OCI-LY7 (cell line): ENCODE data around the gene GAL.

Experiments
- CTCF ChIP-seq: fragments of 200-600 bp; sonication (generic); conservative IDR thresholded peaks from 2 replicates; pipeline ENCODE4 v1.5.1; 2014; ENCODE audit warnings: mild to moderate bottlenecking, antibody characterized with exemption, low read length, moderate library complexity, mixed read lengths
- EZH2phosphoT487 ChIP-seq: fragments of 200-600 bp; sonication (generic); IDR thresholded peaks from 2 replicates; pipeline ENCODE4 v1.6.1; 2018; ENCODE audit warnings: low read depth, borderline replicate concordance, mild to moderate bottlenecking, mixed run types, antibody characterized with exemption, low read length, moderate library complexity, mixed read lengths

- no peak for TF ChIP-seq CTCF
- no peak for TF ChIP-seq EZH2phosphoT487
These were observed 13.9 kb upstream of the GAL start for GRCh38 chr11:68670208-68670992.
